IgD-negative memory B cell (primary cell): Measurements from ENCODE around the gene PARD3. TPM values are rescaled to one million over a fixed set of nuclear protein-coding genes. Genes with fewer than 3 reads are reported as not detected.

ENCODE experiments used
- H3K27ac Mint-ChIP-seq, 3 donors: one replicate each; pipeline ENCODE4 v1.8.0; 2020 to 2022; ENCODE audit warnings: mild to moderate bottlenecking in 3 of 3, mixed read lengths in 3 of 3, moderate library complexity in 1 of 3
- H3K27me3 Mint-ChIP-seq: one replicate; pipeline ENCODE4 v1.8.0; 2021; ENCODE audit warnings: mixed read lengths
- H3K36me3 Mint-ChIP-seq: one replicate; pipeline ENCODE4 v1.8.0; 2020; ENCODE audit warnings: mild to moderate bottlenecking, mixed read lengths
- H3K4me1 Mint-ChIP-seq, 3 donors: one replicate each; pipeline ENCODE4 v1.8.0; 2020 to 2022; ENCODE audit warnings: mixed read lengths in 3 of 3, mild to moderate bottlenecking in 1 of 3
- H3K4me3 Mint-ChIP-seq, 4 donors: one replicate each; pipeline ENCODE4 v1.8.0; 2020 to 2022; ENCODE audit warnings: mild to moderate bottlenecking in 4 of 4, mixed read lengths in 4 of 4, moderate library complexity in 3 of 4
- H3K9me3 Mint-ChIP-seq, 3 donors: one replicate each; pipeline ENCODE4 v1.8.0; 2020 to 2021; ENCODE audit warnings: mixed read lengths in 3 of 3, mild to moderate bottlenecking in 1 of 3
- polyA plus RNA-seq: library from polyadenylated mRNA; unstranded; fragments of 300-500 nt; fragmentation: Illumina TruSeq; gene quantifications from one replicate; pipeline ENCODE4 v1.2.3, GENCODE V29; 2021

PARD3 gene
- polyA plus RNA-seq, 1 donor from 2014 or later: not detected

DNA sequence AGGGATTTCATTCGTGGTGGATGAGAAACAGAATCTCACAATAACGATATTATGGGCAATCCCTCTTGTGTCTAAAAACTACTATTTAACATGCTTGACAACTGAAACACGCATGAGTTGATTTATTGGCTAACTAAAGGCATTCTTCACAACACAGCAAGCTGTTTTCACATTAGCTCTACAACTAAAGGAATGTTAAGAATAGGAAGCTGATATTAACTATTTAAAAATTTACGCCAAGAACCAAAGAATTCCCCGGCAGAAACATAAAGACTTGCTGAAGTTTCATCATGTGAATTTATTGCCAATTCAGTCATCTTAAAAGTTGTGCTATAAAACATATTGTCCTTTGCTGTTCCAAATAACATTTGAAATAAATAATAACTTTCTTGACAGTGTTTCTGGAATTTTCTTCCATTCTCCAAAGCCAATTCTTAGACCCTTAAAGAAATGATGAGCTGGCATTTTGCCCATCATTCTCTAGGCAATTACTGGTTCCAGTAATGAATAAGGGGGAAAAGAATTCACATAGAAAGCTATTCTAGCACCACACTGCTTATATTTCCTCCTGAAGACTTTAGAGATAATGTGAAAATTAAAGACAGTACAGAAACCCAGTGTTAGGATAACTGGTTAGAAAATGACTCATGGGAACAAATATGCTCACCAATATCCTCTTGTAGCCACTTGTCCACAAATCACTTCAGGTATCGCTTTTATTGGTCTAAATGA lies 233.1 kb downstream of the PARD3 start:
- Mint-ChIP-seq H3K4me1 (peaks cover 0 to 1% (median 0%) of the 10 kb centered on the region in 3 donors), H3K36me3 (no peaks in the 10 kb centered on the region)

DNA sequence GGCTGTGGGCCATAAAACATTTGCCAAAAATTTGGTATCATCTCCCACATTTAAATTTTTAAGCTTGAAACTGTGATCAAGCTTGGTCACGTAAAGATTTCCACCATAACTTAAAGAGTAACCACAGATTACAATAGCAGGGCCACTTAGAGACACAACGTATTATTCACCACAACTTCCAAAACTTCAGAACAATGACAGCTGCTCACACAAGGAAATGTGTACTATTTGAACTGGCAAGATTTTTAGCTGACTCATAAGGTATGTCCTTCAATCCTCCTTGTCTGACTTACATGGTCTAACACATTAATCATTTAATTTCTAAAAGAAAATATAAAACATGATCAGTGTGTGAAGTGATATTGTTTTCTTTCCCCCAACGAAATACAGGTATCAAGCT lies 234.5 kb downstream of the PARD3 start:
- peaks cover 0 to 1% (median 0%) of the 10 kb centered on the region in 3 donors for H3K4me1 Mint-ChIP-seq
- H3K36me3 Mint-ChIP-seq: no peaks in the 10 kb centered on the region

More for the DNA sequence above, 233.1 kb downstream of the PARD3 start:
- Mint-ChIP-seq H3K27ac (no peak overlapping the region), H3K9me3 (no peaks in the 10 kb centered on the region), H3K27me3 (no peaks in the 10 kb centered on the region), H3K4me3 (no peak overlapping the region)

DNA sequence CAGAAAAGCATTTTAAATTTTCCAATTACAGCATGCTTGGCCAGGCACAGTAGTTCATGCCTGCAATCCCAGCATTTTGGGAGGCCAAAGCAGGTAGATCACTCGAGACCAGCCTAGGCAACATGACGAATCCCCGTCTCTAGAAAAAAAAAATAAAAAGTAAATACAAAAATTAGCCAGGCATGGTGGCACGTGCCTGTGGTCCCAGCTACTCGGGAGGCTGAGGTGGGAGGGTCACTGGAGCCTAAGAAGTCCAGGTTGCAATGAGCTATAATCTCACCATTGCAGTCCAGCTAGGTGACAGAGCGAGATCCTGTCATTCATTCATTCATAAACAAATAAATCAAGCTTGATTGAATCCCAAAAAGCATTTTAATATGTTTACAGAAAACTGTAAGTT lies 234.9 kb downstream of the PARD3 start:
- Mint-ChIP-seq H3K27ac (no peak overlapping the region), H3K27me3 (no peaks in the 10 kb centered on the region), H3K4me1 (peaks cover 0 to 1% (median 0%) of the 10 kb centered on the region in 3 donors), H3K36me3 (no peaks in the 10 kb centered on the region), H3K9me3 (no peaks in the 10 kb centered on the region), H3K4me3 (no peak overlapping the region)

More for the DNA sequence above, 234.5 kb downstream of the PARD3 start:
- Mint-ChIP-seq H3K4me3 (no peak overlapping the region), H3K27me3 (no peaks in the 10 kb centered on the region), H3K9me3 (no peaks in the 10 kb centered on the region), H3K27ac (no peak overlapping the region)

DNA sequence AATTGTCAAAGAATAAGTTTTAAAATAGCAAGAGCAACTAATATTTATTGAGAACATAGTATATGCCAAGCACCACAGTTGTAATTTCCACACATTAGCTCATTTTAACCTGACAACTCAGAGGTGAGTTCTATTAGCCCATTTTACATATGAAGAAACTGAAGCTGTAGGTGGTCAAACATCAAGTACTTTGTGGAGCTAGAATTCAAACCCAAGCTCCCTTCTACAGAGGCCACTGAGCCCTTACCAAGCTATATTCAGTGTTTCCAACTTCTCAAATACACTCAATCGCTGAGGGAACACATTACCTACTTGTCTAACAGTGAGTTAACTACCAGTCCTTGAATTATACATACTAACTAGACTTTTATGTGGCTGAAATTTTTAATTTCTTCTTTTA lies 236.6 kb downstream of the PARD3 start:
- H3K4me1 Mint-ChIP-seq: peaks cover 0 to 1% (median 0%) of the 10 kb centered on the region in 3 donors
- no peaks in the 10 kb centered on the region for H3K36me3 Mint-ChIP-seq

DNA sequence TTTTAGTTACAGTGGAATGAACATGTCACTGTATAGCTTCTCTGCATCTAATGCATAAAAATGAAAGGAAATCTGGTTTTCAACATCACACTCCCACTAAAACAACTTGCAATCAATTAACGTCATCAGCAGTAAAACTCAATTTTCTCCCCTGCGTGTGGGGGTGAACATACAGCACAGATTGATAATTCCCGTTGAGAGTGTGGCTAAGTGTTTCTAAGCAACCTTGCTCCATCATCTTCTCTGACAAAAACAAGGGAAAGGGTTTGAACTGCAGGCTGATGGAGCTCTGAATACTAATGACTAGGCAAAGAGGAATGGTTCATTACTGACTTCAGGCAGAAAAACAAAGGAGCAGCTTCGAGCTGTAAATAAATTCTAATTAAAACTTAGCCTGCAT lies 238.3 kb downstream of the PARD3 start:
- H3K4me3 Mint-ChIP-seq: no peak overlapping the region
- peaks cover 0 to 1% (median 0%) of the 10 kb centered on the region in 3 donors for H3K4me1 Mint-ChIP-seq
- no peaks in the 10 kb centered on the region for H3K36me3 Mint-ChIP-seq
- H3K27ac Mint-ChIP-seq: no peak overlapping the region
- no peaks in the 10 kb centered on the region for H3K27me3 Mint-ChIP-seq
- H3K9me3 Mint-ChIP-seq: no peaks in the 10 kb centered on the region

More for the DNA sequence above, 236.6 kb downstream of the PARD3 start:
- Mint-ChIP-seq H3K9me3 (no peaks in the 10 kb centered on the region), H3K4me3 (no peak overlapping the region), H3K27ac (no peak overlapping the region), H3K27me3 (no peaks in the 10 kb centered on the region)

DNA sequence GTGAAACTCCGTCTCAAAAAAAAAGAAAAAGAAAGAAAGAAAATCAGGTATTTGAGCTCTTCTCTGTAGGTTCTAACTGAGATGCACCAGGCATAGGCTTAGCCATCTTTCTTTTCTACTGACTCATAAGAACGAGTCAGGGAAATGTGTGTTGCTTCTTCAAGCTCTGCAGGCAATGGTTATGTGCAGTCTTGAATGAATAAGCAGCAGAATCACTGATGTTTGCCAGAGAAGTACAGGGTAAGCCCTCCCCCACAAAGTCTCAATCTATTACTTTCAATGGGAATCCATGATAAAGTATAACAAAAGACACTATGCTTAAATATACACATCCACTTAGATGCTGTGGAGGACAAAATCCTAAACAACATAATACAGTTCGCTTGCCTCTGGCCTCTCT lies 239.2 kb downstream of the PARD3 start:
- Mint-ChIP-seq H3K27ac (no peak overlapping the region), H3K4me3 (no peak overlapping the region), H3K4me1 (peaks cover 0 to 1% (median 0%) of the 10 kb centered on the region in 3 donors), H3K27me3 (no peaks in the 10 kb centered on the region), H3K36me3 (no peaks in the 10 kb centered on the region), H3K9me3 (no peaks in the 10 kb centered on the region)

DNA sequence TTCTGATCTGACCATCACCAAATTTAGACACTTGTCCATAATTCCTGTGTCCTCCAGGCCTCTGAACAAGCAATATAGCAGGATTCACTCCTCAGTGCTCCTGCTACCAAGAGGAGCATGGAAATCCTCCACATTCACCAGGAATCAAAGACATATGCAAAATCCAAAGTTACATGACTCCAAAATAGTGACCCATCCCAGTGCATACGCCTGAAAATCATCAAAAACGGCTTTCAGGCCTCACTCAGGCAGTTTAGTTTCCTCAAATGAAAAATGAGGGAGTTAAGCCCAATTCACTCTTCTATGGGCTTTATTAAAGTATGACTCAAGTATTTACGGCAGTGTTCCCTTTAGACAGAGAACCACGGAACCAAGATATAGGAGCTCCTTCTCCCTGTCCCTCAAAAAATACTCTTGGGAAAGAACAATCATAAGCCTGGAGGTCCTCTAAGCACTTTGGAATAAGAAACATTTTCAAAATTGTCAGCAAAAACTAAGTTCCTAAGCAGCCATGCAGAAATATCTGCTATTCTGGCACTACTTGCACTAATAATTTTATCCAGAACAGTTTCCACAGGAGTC lies 240.7 kb downstream of the PARD3 start:
- peaks cover 0 to 1% (median 0%) of the 10 kb centered on the region in 3 donors for H3K4me1 Mint-ChIP-seq
- H3K27ac Mint-ChIP-seq: no peak overlapping the region
- no peaks in the 10 kb centered on the region for H3K27me3 Mint-ChIP-seq
- no peak overlapping the region for H3K4me3 Mint-ChIP-seq
- no peaks in the 10 kb centered on the region for H3K36me3 Mint-ChIP-seq
- H3K9me3 Mint-ChIP-seq: no peaks in the 10 kb centered on the region

DNA sequence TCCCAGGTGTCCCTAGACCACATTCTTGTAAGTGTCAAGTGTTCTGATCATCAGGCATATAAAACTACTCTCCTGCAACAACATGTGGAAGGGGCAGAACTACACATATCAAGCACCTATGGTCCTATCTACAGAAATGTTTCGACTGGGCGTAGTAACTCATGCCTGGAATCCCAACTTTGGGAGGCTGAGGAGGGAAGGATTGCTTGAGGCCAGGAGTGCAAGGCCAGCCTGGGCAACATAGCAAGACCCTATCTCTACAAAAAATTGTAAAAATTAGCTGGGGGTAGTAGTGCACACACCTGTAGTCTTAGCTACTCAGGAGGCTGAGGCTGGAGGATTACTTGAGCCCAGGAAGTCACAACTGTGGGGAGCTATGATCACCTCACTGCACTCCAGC lies 244.2 kb downstream of the PARD3 start:
- no peak overlapping the region for H3K4me3 Mint-ChIP-seq
- H3K36me3 Mint-ChIP-seq: no peaks in the 10 kb centered on the region
- H3K4me1 Mint-ChIP-seq: no peaks in the 10 kb centered on the region
- H3K9me3 Mint-ChIP-seq: no peaks in the 10 kb centered on the region
- no peak overlapping the region for H3K27ac Mint-ChIP-seq
- no peaks in the 10 kb centered on the region for H3K27me3 Mint-ChIP-seq

DNA sequence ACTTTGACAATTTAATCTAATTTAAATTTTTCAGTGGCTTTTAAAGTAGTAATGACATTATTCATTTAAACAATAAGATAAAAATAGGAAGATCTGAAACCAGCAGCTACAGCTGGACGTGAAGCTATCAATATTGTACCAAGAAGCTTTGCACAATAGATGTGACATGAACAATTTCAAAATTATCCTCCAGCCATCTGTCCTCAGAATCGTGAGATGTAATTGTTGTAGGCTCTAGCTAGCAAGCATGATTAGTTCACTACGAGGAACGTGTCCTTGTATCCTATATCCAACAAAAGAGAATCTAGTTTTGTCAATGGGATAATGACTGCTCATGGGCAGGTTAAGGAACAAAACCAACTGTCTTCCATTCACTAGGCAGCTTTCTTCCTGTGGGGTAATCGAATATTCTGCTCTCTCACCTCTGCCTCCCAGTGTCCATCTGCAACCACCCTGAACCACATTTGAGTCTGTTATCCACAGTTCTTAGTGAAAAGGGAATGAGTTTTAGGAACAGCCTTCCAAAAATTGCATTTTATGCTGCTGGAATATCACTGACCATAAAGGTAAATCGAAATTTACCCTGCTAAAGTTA lies 247.3 kb downstream of the PARD3 start:
- H3K27ac Mint-ChIP-seq: no peak overlapping the region
- no peaks in the 10 kb centered on the region for H3K9me3 Mint-ChIP-seq
- no peaks in the 10 kb centered on the region for H3K27me3 Mint-ChIP-seq
- H3K36me3 Mint-ChIP-seq: peaks cover 3% of the 10 kb centered on the region
- H3K4me3 Mint-ChIP-seq: no peak overlapping the region
- no peaks in the 10 kb centered on the region for H3K4me1 Mint-ChIP-seq

DNA sequence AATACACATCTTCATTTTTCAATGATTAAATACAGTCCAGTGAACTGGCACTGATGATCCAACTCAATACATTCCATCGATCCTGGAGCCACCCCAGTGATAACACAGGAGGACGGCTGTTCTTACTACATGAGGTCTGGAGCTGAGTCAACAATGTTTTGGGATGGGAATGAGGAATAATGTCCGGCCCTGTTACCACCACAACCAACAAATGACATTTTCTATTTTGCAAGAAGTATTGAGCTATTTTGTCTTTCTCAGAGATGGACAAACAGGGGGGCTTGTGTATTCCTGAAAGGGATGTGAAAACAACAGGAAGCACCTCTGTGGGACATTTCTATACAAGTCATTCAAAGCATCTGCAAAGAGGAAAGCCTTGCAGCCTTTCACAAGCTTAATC lies 249.2 kb downstream of the PARD3 start:
- no peak overlapping the region for H3K27ac Mint-ChIP-seq
- H3K4me1 Mint-ChIP-seq: no peaks in the 10 kb centered on the region
- peaks cover 3% of the 10 kb centered on the region for H3K36me3 Mint-ChIP-seq

DNA sequence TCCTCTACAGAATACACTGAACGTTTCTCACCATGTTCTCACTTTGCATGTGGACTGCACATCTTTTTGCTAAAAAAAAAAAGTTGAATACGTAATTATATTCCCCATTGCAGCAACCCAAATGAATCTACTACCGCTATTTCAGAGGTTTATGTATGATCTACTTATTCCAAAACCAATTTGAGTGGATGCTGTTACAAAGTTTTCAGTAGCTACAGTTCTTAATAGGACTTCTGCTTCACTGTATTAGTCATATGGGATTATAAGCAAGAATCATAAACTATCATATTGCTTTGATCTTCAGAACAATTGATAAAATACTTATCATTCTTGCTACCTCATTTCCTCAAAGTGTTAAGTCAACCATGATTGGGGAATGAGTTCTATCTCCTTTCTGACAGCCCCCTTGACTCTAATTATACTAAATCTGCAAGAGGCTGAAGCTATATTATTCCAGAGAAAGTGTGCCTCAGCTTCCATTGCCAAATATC lies 257.0 kb downstream of the PARD3 start:
- peaks cover 1% of the 10 kb centered on the region for H3K36me3 Mint-ChIP-seq
- H3K27me3 Mint-ChIP-seq: no peaks in the 10 kb centered on the region
- no peak overlapping the region for H3K27ac Mint-ChIP-seq

More for the DNA sequence above, 249.2 kb downstream of the PARD3 start:
- H3K9me3 Mint-ChIP-seq: no peaks in the 10 kb centered on the region
- H3K27me3 Mint-ChIP-seq: no peaks in the 10 kb centered on the region
- H3K4me3 Mint-ChIP-seq: no peak overlapping the region

DNA sequence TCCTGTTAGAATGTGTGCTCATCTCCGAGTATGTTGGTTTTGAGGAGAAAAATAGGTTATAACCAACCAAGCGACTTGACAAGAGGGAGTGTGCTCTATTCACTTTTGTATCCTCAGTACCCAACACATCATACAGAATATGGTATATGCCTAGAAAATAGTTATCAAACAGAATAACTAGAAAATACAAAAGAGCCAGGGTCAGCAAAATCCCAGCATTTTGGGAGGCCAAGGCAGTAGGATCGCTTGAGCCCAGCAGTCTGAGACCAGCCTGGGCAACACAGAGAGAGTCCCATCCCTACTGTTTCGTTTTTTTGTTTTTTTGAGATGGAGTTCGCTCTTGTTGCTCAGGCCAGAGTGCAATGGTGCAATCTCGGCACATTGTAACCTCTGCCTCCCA lies 257.9 kb downstream of the PARD3 start:
- no peak overlapping the region for H3K27ac Mint-ChIP-seq
- no peak overlapping the region for H3K4me3 Mint-ChIP-seq
- no peaks in the 10 kb centered on the region for H3K27me3 Mint-ChIP-seq
- H3K9me3 Mint-ChIP-seq: peaks cover 0 to 3% (median 0%) of the 10 kb centered on the region in 3 donors
- no peaks in the 10 kb centered on the region for H3K36me3 Mint-ChIP-seq
- H3K4me1 Mint-ChIP-seq: no peaks in the 10 kb centered on the region

More for the DNA sequence above, 257.0 kb downstream of the PARD3 start:
- H3K4me1 Mint-ChIP-seq: no peaks in the 10 kb centered on the region
- peaks cover 0 to 3% (median 0%) of the 10 kb centered on the region in 3 donors for H3K9me3 Mint-ChIP-seq
- H3K4me3 Mint-ChIP-seq: no peak overlapping the region

DNA sequence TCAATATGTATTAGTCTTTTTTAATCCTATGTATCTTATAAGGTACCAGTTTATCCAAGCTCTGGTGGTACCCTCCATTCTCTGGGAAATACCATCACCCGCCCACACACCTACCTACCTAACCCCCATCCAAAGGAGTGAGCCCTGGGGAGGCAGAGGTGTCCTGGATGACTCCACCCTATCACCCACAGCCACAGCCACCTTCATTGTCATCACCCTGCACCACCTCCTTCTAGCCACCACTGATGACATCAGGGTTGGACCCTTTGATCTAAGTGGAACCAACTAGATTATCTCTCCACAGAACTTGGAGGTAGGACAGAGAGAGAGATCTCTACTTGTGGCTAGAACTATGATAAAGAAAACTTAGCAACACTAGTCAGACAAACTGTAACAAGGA lies 259.4 kb downstream of the PARD3 start:
- Mint-ChIP-seq H3K4me3 (no peak overlapping the region), H3K27me3 (no peaks in the 10 kb centered on the region), H3K9me3 (peaks cover 0 to 3% (median 0%) of the 10 kb centered on the region in 3 donors), H3K27ac (no peak overlapping the region), H3K36me3 (no peaks in the 10 kb centered on the region), H3K4me1 (no peaks in the 10 kb centered on the region)

DNA sequence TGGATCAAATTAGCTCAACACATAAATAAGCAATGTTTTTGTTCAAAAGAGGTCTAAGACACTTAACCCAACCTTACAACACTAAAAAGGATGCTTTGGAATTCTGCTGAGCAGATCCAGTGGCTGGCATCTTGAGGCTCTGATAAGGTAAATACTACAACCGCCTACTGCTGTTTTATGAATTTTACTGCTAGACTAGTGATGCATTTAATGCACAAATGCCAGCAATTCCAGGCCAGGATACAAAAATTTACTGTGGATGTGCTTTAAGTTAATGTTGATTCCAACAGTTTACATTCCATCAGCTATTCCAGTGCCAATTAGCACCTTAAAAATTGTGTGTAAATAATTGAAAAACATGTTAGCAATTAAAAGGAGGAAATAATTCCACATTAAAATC lies 261.3 kb downstream of the PARD3 start:
- H3K4me1 Mint-ChIP-seq: no peaks in the 10 kb centered on the region
- H3K27me3 Mint-ChIP-seq: no peaks in the 10 kb centered on the region
- H3K27ac Mint-ChIP-seq: no peak overlapping the region
- H3K4me3 Mint-ChIP-seq: no peak overlapping the region
- peaks cover 0 to 3% (median 0%) of the 10 kb centered on the region in 3 donors for H3K9me3 Mint-ChIP-seq
- no peaks in the 10 kb centered on the region for H3K36me3 Mint-ChIP-seq

DNA sequence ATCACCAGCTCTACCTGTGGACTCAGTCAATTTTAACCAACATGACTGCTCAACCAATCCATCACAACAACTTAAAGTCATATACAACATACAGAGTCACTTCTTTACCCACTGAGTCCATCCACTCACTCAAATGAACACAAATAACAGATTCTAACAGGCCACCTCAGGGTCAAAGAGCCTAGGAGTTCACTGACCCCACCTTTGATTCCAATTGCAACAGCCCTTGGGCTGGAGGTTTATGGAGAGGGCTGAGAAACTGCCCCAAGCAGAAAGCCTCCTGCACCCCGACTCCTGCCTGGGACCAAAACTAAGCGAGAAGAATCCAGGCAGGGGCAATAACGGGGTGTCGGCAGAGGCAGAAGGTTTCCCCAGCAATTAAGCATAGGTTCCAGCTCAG lies 263.8 kb downstream of the PARD3 start:
- H3K4me3 Mint-ChIP-seq: no peak overlapping the region
- no peaks in the 10 kb centered on the region for H3K27me3 Mint-ChIP-seq
- no peaks in the 10 kb centered on the region for H3K36me3 Mint-ChIP-seq
- peaks cover 0 to 5% (median 0%) of the 10 kb centered on the region in 3 donors for H3K9me3 Mint-ChIP-seq
- no peak overlapping the region for H3K27ac Mint-ChIP-seq
- H3K4me1 Mint-ChIP-seq: no peaks in the 10 kb centered on the region
